IMR-90 (cell line): ENCODE results near the gene ZMYM2. TPM values are rescaled to one million over a fixed set of nuclear protein-coding genes. Genes with fewer than 3 reads are reported as not detected.
A peak's percentile ranks its signal among the peaks of the same experiment; 100 is the strongest.

ENCODE experiments used
- ATAC-seq: fragments of 200-7000 bp; cut with Tn5 transposase; 2 replicates; pipeline ENCODE4 v1.9.1; 2020; ENCODE audit warnings: low read depth, mild to moderate bottlenecking, moderate library complexity
- BruUV-seq: library from RNA; stranded (reverse); fragments of 400-500 nt; replicated peaks from 2 replicates; lab custom pipeline; 2021; lab: Mats Ljungman, UMichigan
- CTCF ChIA-PET: fragments of 300-600 bp; formaldehyde crosslinking; extraction: SDS; loops from one replicate; lab custom pipeline; 2021; ENCODE audit warnings: antibody characterized with exemption; lab: Yijun Ruan, JAX
- POLR2A ChIA-PET: fragments of 300-600 bp; sonication (Branson Sonifier 250); formaldehyde crosslinking; loops from one replicate; lab custom pipeline; 2022; ENCODE audit warnings: antibody characterized with exemption; ENCODE audit not compliant: unreplicated experiment; lab: Charles Lee
- DNase-seq: peaks from one replicate; pipeline ENCODE4 v3.0.0; 2013
- H2AFZ ChIP-seq: replicated peaks from 2 replicates; pipeline ENCODE3; 2013; ENCODE audit warnings: low read length, mild to moderate bottlenecking; ENCODE audit not compliant: poor library complexity
- H2AK5ac ChIP-seq: 2 replicates; pipeline ENCODE4 v1.6.1; 2013; ENCODE audit warnings: low read depth, low read length, inconsistent platforms
- H2AK9ac ChIP-seq: replicated peaks from 2 replicates; pipeline ENCODE3; 2013; ENCODE audit warnings: mild to moderate bottlenecking, low read depth, low read length, moderate library complexity; ENCODE audit not compliant: poor library complexity
- H2BK120ac ChIP-seq: 2 replicates; pipeline ENCODE4 v1.6.1; 2013; ENCODE audit warnings: low read depth, low read length, inconsistent platforms
- H2BK15ac ChIP-seq: 3 replicates; pipeline ENCODE4 v1.6.1; 2013; ENCODE audit warnings: low read depth, low read length, inconsistent platforms
- H2BK20ac ChIP-seq: 2 replicates; pipeline ENCODE4 v1.6.1; 2013; ENCODE audit warnings: low read depth, mild to moderate bottlenecking, inconsistent platforms, low read length, moderate library complexity
- H2BK5ac ChIP-seq: 2 replicates; pipeline ENCODE4 v1.6.1; 2013; ENCODE audit warnings: mild to moderate bottlenecking, low read depth, low read length, inconsistent platforms; ENCODE audit not compliant: poor library complexity, severe bottlenecking
- H3K14ac ChIP-seq: replicated peaks from 2 replicates; pipeline ENCODE4 v1.6.1; 2013; ENCODE audit warnings: low read depth, low read length, inconsistent platforms
- H3K18ac ChIP-seq: 2 replicates; pipeline ENCODE4 v1.6.1; 2013; ENCODE audit warnings: low read depth, low read length, control low read depth
- H3K23ac ChIP-seq: 2 replicates; pipeline ENCODE4 v1.6.1; 2013; ENCODE audit warnings: low read depth, low read length, inconsistent platforms
- H3K27ac ChIP-seq: 2 replicates; pipeline ENCODE4 v1.5.1; 2013; ENCODE audit warnings: mild to moderate bottlenecking, control low read depth, low read length; ENCODE audit not compliant: insufficient read depth
- H3K27me3 ChIP-seq: 2 replicates; pipeline ENCODE4 v1.6.1; 2013; ENCODE audit warnings: low read length; ENCODE audit not compliant: control insufficient read depth, insufficient read depth
- H3K36me3 ChIP-seq: 2 replicates; pipeline ENCODE4 v1.6.1; 2013; ENCODE audit warnings: low read length, mixed read lengths; ENCODE audit not compliant: control insufficient read depth, insufficient read depth
- H3K4ac ChIP-seq: 2 replicates; pipeline ENCODE4 v1.6.1; 2013; ENCODE audit warnings: low read depth, low read length, inconsistent platforms
- H3K4me1 ChIP-seq: 2 replicates; pipeline ENCODE4 v1.6.1; 2013; ENCODE audit warnings: low read length, mixed read lengths; ENCODE audit not compliant: control insufficient read depth, insufficient read depth
- H3K4me2 ChIP-seq: 2 replicates; pipeline ENCODE4 v1.6.1; 2013; ENCODE audit warnings: low read depth, mild to moderate bottlenecking, control low read depth, low read length, moderate library complexity
- H3K4me3 ChIP-seq: 2 replicates; pipeline ENCODE4 v1.5.1; 2013; ENCODE audit warnings: low read depth, mild to moderate bottlenecking, control low read depth, low read length, moderate library complexity; ENCODE audit not compliant: insufficient read depth
- H3K56ac ChIP-seq: 2 replicates; pipeline ENCODE4 v1.6.1; 2013; ENCODE audit warnings: low read length, inconsistent platforms; ENCODE audit not compliant: insufficient read depth; ENCODE audit errors: extremely low read depth
- H3K79me1 ChIP-seq, 2 experiments: 2 replicates each; pipeline ENCODE4 v1.6.1; 2013; ENCODE audit warnings: low read length in 2 of 2, inconsistent platforms in 1 of 2, low read depth in 1 of 2
- H3K9ac ChIP-seq: 2 replicates; pipeline ENCODE4 v1.6.1; 2013; ENCODE audit warnings: low read depth, low read length, control low read depth
- H3K9me1 ChIP-seq: 2 replicates; pipeline ENCODE4 v1.6.1; 2013; ENCODE audit warnings: low read length, inconsistent platforms; ENCODE audit not compliant: insufficient read depth
- H3K9me3 ChIP-seq: 2 replicates; pipeline ENCODE4 v1.6.1; 2013; ENCODE audit warnings: low read length; ENCODE audit not compliant: control insufficient read depth, insufficient read depth
- H4K20me1 ChIP-seq: 2 replicates; pipeline ENCODE4 v1.6.1; 2013; ENCODE audit warnings: low read length, inconsistent platforms; ENCODE audit not compliant: insufficient read depth
- H4K5ac ChIP-seq: 2 replicates; pipeline ENCODE4 v1.6.1; 2013; ENCODE audit warnings: mild to moderate bottlenecking, low read depth, low read length, control low read depth
- H4K8ac ChIP-seq, 2 experiments: 2 replicates each; pipeline ENCODE4 v1.6.1; 2013; ENCODE audit warnings: low read depth in 2 of 2, low read length in 2 of 2, control low read depth in 1 of 2, inconsistent platforms in 1 of 2
- H4K91ac ChIP-seq: 2 replicates; pipeline ENCODE4 v1.6.1; 2013; ENCODE audit warnings: low read depth, low read length, inconsistent platforms; ENCODE audit not compliant: insufficient read depth
- FOS ChIP-seq: fragments of 150-350 bp; IDR thresholded peaks from 2 replicates; pipeline ENCODE4 v1.6.1; 2016; ENCODE audit warnings: low read depth, low read length
- POLR2A ChIP-seq: IDR thresholded peaks from 2 replicates; pipeline ENCODE4 v1.6.1; 2012; ENCODE audit warnings: mild to moderate bottlenecking, low read depth, low read length
- USF2 ChIP-seq: fragments of 150-350 bp; IDR thresholded peaks from 2 replicates; pipeline ENCODE4 v1.6.1; 2017; ENCODE audit warnings: mild to moderate bottlenecking, antibody characterized with exemption, low read length, low read depth
- WGBS, 2 experiments: methylation state at CpG; one replicate each; pipeline versions ENCODE4 v1.1.5 to v1.1.7; 2013; ENCODE audit warnings: missing lambda C conversion rate in 2 of 2; ENCODE audit not compliant: insufficient read length in 1 of 2; ENCODE audit errors: extremely low coverage in 2 of 2; 5-methylcytosine and 5-hydroxymethylcytosine counted together
- dilution Hi-C: fragments of 300-500 bp; cut with HindIII; formaldehyde crosslinking; loops from one replicate; pipeline ENCODE4 v1.14.3; 2018; ENCODE audit warnings: low sequenced_read_pairs; ENCODE audit not compliant: unreplicated experiment
- in situ Hi-C: fragments of 300-500 bp; cut with MboI; formaldehyde crosslinking; loops from 3 replicates; pipeline ENCODE4 v1.14.3; 2019; ENCODE audit warnings: low sequenced_read_pairs, inconsistent platforms, mixed read lengths
- intact Hi-C: fragments of 100-400 bp; cut with micrococcal nuclease; formaldehyde crosslinking; loops from 2 replicates; pipeline ENCODE4 v1.10.0; 2022
- polyA plus RNA-seq, 3 experiments: library from polyadenylated mRNA; depleted of rRNA; stranded (reverse); fragments of >200 nt; gene quantifications; 2 replicates each; pipeline ENCODE4 v1.2.3, GENCODE V29; 2012; ENCODE audit warnings: low replicate concordance in 1 of 3
- total RNA-seq: library from RNA; depleted of rRNA; stranded (reverse); fragments of >200 nt; gene quantifications from 2 replicates; pipeline ENCODE4 v1.2.3, GENCODE V29; 2012

ZMYM2 gene
- total and polyA plus RNA-seq, 2 of the 4 experiments (the other 2 are of a cell fraction), result 15.7 to 51.1 TPM

GRCh38 chr13:20125129-20125782 lies 166.7 kb downstream of the ZMYM2 start:
- Histone ChIP-seq H2BK15ac (no peak overlapping the region), H3K18ac (no peak overlapping the region), H2BK5ac (no peak overlapping the region), H3K9me3 (no peaks in the 10 kb centered on the region), H4K5ac (no peak overlapping the region), H4K20me1 (no peaks in the 10 kb centered on the region), H3K36me3 (no peaks in the 10 kb centered on the region), H3K27me3 (peaks cover 3% of the 10 kb centered on the region; the same call in 1 of the 2 replicates), H3K4me2 (peak overlapping the region; percentile 57; the same call in 1 of the 2 replicates), H2AK9ac (no peak overlapping the region), H3K27ac (no peak overlapping the region), H4K8ac (no peak overlapping the region), H3K79me1 (no peaks in the 10 kb centered on the region), H2AK5ac (no peak overlapping the region), H3K4ac (no peak overlapping the region), H2BK120ac (no peak overlapping the region), H2AFZ (no peak overlapping the region), H4K91ac (no peak overlapping the region), H3K9ac (no peak overlapping the region), H2BK20ac (no peak overlapping the region), H3K4me1 (peaks cover 7% of the 10 kb centered on the region), H3K56ac (no peak overlapping the region), H3K23ac (no peak overlapping the region), H3K4me3 (no peak overlapping the region), H3K14ac (no peak overlapping the region), H3K9me1 (no peaks in the 10 kb centered on the region)
- ChIA-PET CTCF (no interaction called here), POLR2A (no interaction called here)
- peak; percentile 18; the same call in 1 of the 2 replicates for ATAC-seq
- 0% methylated on average over 1 of the region's 4 CpGs; no CpG with 5 or more reads in 1 of the 2 experiments for whole genome bisulfite sequencing, 2 experiments
- DNase-seq, result peak; percentile 69
- dilution Hi-C loops (no loop called here), intact Hi-C loops (no loop called here), in situ Hi-C loops (no loop called here)
- TF ChIP-seq POLR2A (no peak), USF2 (peak; percentile 43; the same call in 1 of the 2 replicates), FOS (peak; percentile 29; the same call in 1 of the 2 replicates)
- BruUV-seq, result no TSS peak
